Glutamatergic neuron (in vitro differentiated cells): Measurements from ENCODE around the gene DCAF8. TPM values are rescaled to one million over a fixed set of nuclear protein-coding genes. Genes with fewer than 3 reads are reported as not detected.
A peak's percentile ranks its signal among the peaks of the same experiment; 100 is the strongest.

Experiments used
- DNase-seq: peaks from one replicate; pipeline ENCODE4 v3.0.0; 2022
- H3K27ac Mint-ChIP-seq: one replicate; pipeline ENCODE4 v1.8.0; 2020; ENCODE audit warnings: mild to moderate bottlenecking, mixed read lengths, inconsistent platforms; ENCODE audit not compliant: unreplicated experiment
- H3K27me3 Mint-ChIP-seq: one replicate; pipeline ENCODE4 v1.8.0; 2020; ENCODE audit warnings: mild to moderate bottlenecking, moderate library complexity, mixed read lengths, inconsistent platforms; ENCODE audit not compliant: unreplicated experiment
- H3K36me3 Mint-ChIP-seq: one replicate; pipeline ENCODE4 v1.8.0; 2020; ENCODE audit warnings: mild to moderate bottlenecking, mixed read lengths, inconsistent platforms; ENCODE audit not compliant: unreplicated experiment
- H3K4me1 Mint-ChIP-seq: one replicate; pipeline ENCODE4 v1.8.0; 2020; ENCODE audit warnings: mild to moderate bottlenecking, low read depth, mixed read lengths, inconsistent platforms; ENCODE audit not compliant: unreplicated experiment
- H3K4me3 Mint-ChIP-seq: one replicate; pipeline ENCODE4 v1.8.0; 2020; ENCODE audit warnings: mild to moderate bottlenecking, mixed read lengths, inconsistent platforms; ENCODE audit not compliant: unreplicated experiment
- H3K9me3 Mint-ChIP-seq: one replicate; pipeline ENCODE4 v1.8.0; 2020; ENCODE audit warnings: mild to moderate bottlenecking, moderate library complexity, mixed read lengths, inconsistent platforms; ENCODE audit not compliant: unreplicated experiment
- CTCF ChIP-seq: fragments of 200-600 bp; sonication (generic); IDR thresholded peaks from one replicate; pipeline ENCODE4 v1.5.0; 2021; ENCODE audit not compliant: partially characterized antibody, unreplicated experiment
- total RNA-seq: library from RNA; stranded (reverse); fragmentation: NEBNext Ultra II Directional; extraction: Animal tissue kit (Norgen Biotek cat#: 25700); gene quantifications from one replicate; pipeline ENCODE4 v1.2.1, GENCODE V29; 2021; ENCODE audit not compliant: unreplicated experiment

Gene DCAF8
- total RNA-seq, 1 donor from 2014 or later = 146 TPM

GRCh38 chr1:160239582-160240299 is 22.6 kb downstream of the DCAF8 start:
- H3K4me3 Mint-ChIP-seq = no peak overlapping the region
- peaks cover 15% of the 10 kb centered on the region for H3K4me1 Mint-ChIP-seq
- no peaks in the 10 kb centered on the region for H3K9me3 Mint-ChIP-seq
- peaks cover 2% of the 10 kb centered on the region for H3K27me3 Mint-ChIP-seq
- no peaks in the 10 kb centered on the region for H3K36me3 Mint-ChIP-seq
- no peak for DNase-seq
- H3K27ac Mint-ChIP-seq = no peak overlapping the region
- no peak for TF ChIP-seq CTCF

GRCh38 chr1:160238408-160238807 is 23.9 kb downstream of the DCAF8 start:
- H3K9me3 Mint-ChIP-seq = no peaks in the 10 kb centered on the region
- no peak for TF ChIP-seq CTCF
- peak overlapping the region; percentile 45 for H3K27ac Mint-ChIP-seq
- H3K36me3 Mint-ChIP-seq = no peaks in the 10 kb centered on the region
- peaks cover 2% of the 10 kb centered on the region for H3K27me3 Mint-ChIP-seq
- H3K4me3 Mint-ChIP-seq = no peak overlapping the region
- H3K4me1 Mint-ChIP-seq = peaks cover 5% of the 10 kb centered on the region
- DNase-seq = no peak

GRCh38 chr1:160237558-160237957 is 24.8 kb downstream of the DCAF8 start:
- Mint-ChIP-seq H3K27me3 (peaks cover 3% of the 10 kb centered on the region), H3K27ac (no peak overlapping the region), H3K36me3 (no peaks in the 10 kb centered on the region), H3K4me1 (no peaks in the 10 kb centered on the region), H3K4me3 (no peak overlapping the region), H3K9me3 (no peaks in the 10 kb centered on the region)
- no peak for DNase-seq
- TF ChIP-seq CTCF = no peak

GRCh38 chr1:160236806-160237205 is 25.5 kb downstream of the DCAF8 start:
- no peak for DNase-seq
- H3K4me1 Mint-ChIP-seq = no peaks in the 10 kb centered on the region
- H3K4me3 Mint-ChIP-seq = no peak overlapping the region
- no peaks in the 10 kb centered on the region for H3K9me3 Mint-ChIP-seq
- peaks cover 3% of the 10 kb centered on the region for H3K27me3 Mint-ChIP-seq
- H3K27ac Mint-ChIP-seq = no peak overlapping the region
- TF ChIP-seq CTCF = no peak
- H3K36me3 Mint-ChIP-seq = no peaks in the 10 kb centered on the region

- DNase-seq = no peak
- Mint-ChIP-seq H3K9me3 (no peaks in the 10 kb centered on the region), H3K36me3 (no peaks in the 10 kb centered on the region), H3K4me3 (no peak overlapping the region), H3K27ac (no peak overlapping the region), H3K4me1 (no peaks in the 10 kb centered on the region), H3K27me3 (peaks cover 2% of the 10 kb centered on the region)
- no peak for TF ChIP-seq CTCF
Measured at GRCh38 chr1:160232911-160233310, 29.4 kb downstream of the DCAF8 start.
